HEK293T (cell line): ENCODE measurements around the gene DDHD1.
"Not testable (repeated sequence)": the region's sequence is repeated elsewhere in the genome, so short reads cannot be mapped to it uniquely, and the experiment has no call there.

Experiments
- CTCF ChIA-PET: fragments of 350-600 bp; formaldehyde crosslinking; extraction: SDS; loops from one replicate; lab custom pipeline; 2021; ENCODE audit warnings: antibody characterized with exemption, inconsistent platforms; lab: Yijun Ruan, JAX
- POLR2A ChIA-PET: fragments of 350-600 bp; formaldehyde crosslinking; extraction: SDS; loops from one replicate; lab custom pipeline; 2020; ENCODE audit warnings: antibody characterized with exemption, inconsistent platforms; lab: Yijun Ruan, JAX
- DNase-seq: peaks from one replicate; pipeline ENCODE4 v3.0.0; 2012; ENCODE audit warnings: mixed read lengths; ENCODE audit errors: extremely low spot score
- ARNT ChIP-seq: fragments of 450-650 bp; IDR thresholded peaks from 2 replicates; pipeline ENCODE4 v1.6.1; 2017; ENCODE audit warnings: mild to moderate bottlenecking
- BHLHE40 ChIP-seq: fragments of 450-650 bp; IDR thresholded peaks from 2 replicates; pipeline ENCODE4 v1.6.1; 2016; ENCODE audit warnings: mild to moderate bottlenecking, moderate library complexity, borderline replicate concordance
- CTBP1 ChIP-seq: fragments of 450-650 bp; IDR thresholded peaks from 2 replicates; pipeline ENCODE4 v1.6.1; 2016; ENCODE audit warnings: borderline replicate concordance
- ELF4 ChIP-seq: fragments of 450-650 bp; IDR thresholded peaks from 2 replicates; pipeline ENCODE4 v1.6.1; 2017; ENCODE audit warnings: antibody characterized with exemption
- FOXA1 ChIP-seq: fragments of 450-650 bp; IDR thresholded peaks from 2 replicates; pipeline ENCODE4 v1.6.1; 2016; ENCODE audit warnings: mild to moderate bottlenecking
- FOXK2 ChIP-seq: fragments of 450-650 bp; IDR thresholded peaks from 2 replicates; pipeline ENCODE4 v1.6.1; 2016; ENCODE audit warnings: mild to moderate bottlenecking
- FOXM1 ChIP-seq: fragments of 450-650 bp; IDR thresholded peaks from 2 replicates; pipeline ENCODE4 v1.6.1; 2017; ENCODE audit warnings: mild to moderate bottlenecking, borderline replicate concordance
- HDGF ChIP-seq: fragments of 450-650 bp; IDR thresholded peaks from 2 replicates; pipeline ENCODE4 v1.6.1; 2017; ENCODE audit warnings: antibody characterized with exemption, borderline replicate concordance
- L3MBTL2 ChIP-seq: fragments of 450-650 bp; conservative IDR thresholded peaks from 2 replicates; pipeline ENCODE4 v1.6.1; 2016; ENCODE audit warnings: mild to moderate bottlenecking
- LEF1 ChIP-seq: fragments of 450-650 bp; IDR thresholded peaks from 2 replicates; pipeline ENCODE4 v1.6.1; 2017; ENCODE audit warnings: mild to moderate bottlenecking, borderline replicate concordance
- NFRKB ChIP-seq: fragments of 450-650 bp; IDR thresholded peaks from 2 replicates; pipeline ENCODE4 v1.6.1; 2016; ENCODE audit warnings: mild to moderate bottlenecking, moderate library complexity
- PKNOX1 ChIP-seq: fragments of 450-650 bp; IDR thresholded peaks from 2 replicates; pipeline ENCODE4 v1.6.1; 2016
- SP1 ChIP-seq: fragments of 450-650 bp; IDR thresholded peaks from 2 replicates; pipeline ENCODE4 v1.6.1; 2017
- SUZ12 ChIP-seq: fragments of 450-650 bp; IDR thresholded peaks from 2 replicates; pipeline ENCODE4 v1.6.1; 2016; ENCODE audit warnings: mild to moderate bottlenecking
- TARDBP ChIP-seq: fragments of 450-650 bp; IDR thresholded peaks from 2 replicates; pipeline ENCODE4 v1.6.1; 2016
- ZNF384 ChIP-seq: fragments of 450-650 bp; IDR thresholded peaks from 2 replicates; pipeline ENCODE4 v1.6.1; 2016

The DDHD1 gene

GRCh38 chr14:53186532-53186931 lies 33.4 kb upstream of the DDHD1 start:
- ChIA-PET POLR2A (no interaction called here), CTCF (no interaction called here)
- no peak for DNase-seq
- TF ChIP-seq ARNT (no peak), PKNOX1 (no peak), SP1 (no peak), ZNF384 (no peak), FOXK2 (no peak), NFRKB (no peak), FOXA1 (no peak), BHLHE40 (no peak), LEF1 (no peak), FOXM1 (no peak), CTBP1 (no peak), HDGF (no peak), TARDBP (no peak), SUZ12 (no peak), L3MBTL2 (no peak), ELF4 (no peak)

- ChIA-PET CTCF (interaction anchor here (1.1 kb wide), 1 partner anchor 34 kb away, joined by 3 read pairs; no protein-coding TSS in a partner anchor), POLR2A (no interaction called here)
- DNase-seq, result no peak
- TF ChIP-seq ELF4 (no peak), NFRKB (no peak), TARDBP (no peak), FOXM1 (no peak)
These were observed 30.5 kb upstream of the DDHD1 start for GRCh38 chr14:53183611-53184010.

GRCh38 chr14:53183056-53183455 lies 29.9 kb upstream of the DDHD1 start:
- CTCF ChIA-PET, result interaction anchor here (1.1 kb wide), 1 partner anchor 35 kb away, joined by 3 read pairs; no protein-coding TSS in a partner anchor
- DNase-seq, result no peak
- POLR2A ChIA-PET, result no interaction called here
- TF ChIP-seq ELF4 (no peak), FOXM1 (no peak)

- CTCF ChIA-PET, result interaction anchor here (0.6 to 1.1 kb wide), 3 partner anchors 14 to 192 kb away, joined by 3 to 4 read pairs (median 4); no protein-coding TSS in a partner anchor
- DNase-seq, POLR2A ChIA-PET: not testable (repeated sequence)
These were observed 28.4 kb upstream of the DDHD1 start for GRCh38 chr14:53181463-53182081.

GRCh38 chr14:53180272-53181221 lies 27.4 kb upstream of the DDHD1 start:
- ChIA-PET POLR2A (no interaction called here), CTCF (interaction anchor here (0.6 to 1.1 kb wide), 3 partner anchors 13 to 191 kb away, joined by 3 to 4 read pairs (median 4); no protein-coding TSS in a partner anchor)
- DNase-seq, result peak; percentile 59
- no peak for TF ChIP-seq TARDBP
- no peak for TF ChIP-seq NFRKB

- DNase-seq, CTCF ChIA-PET, POLR2A ChIA-PET: not testable (repeated sequence)
These were observed 26.4 kb upstream of the DDHD1 start for GRCh38 chr14:53179486-53180005.

GRCh38 chr14:53175375-53175774 lies 22.3 kb upstream of the DDHD1 start:
- TF ChIP-seq FOXA1 (no peak), NFRKB (no peak), BHLHE40 (no peak), CTBP1 (no peak)
- ChIA-PET CTCF (no interaction called here), POLR2A (no interaction called here)
- DNase-seq, result no peak

- no peak for DNase-seq
- CTCF ChIA-PET, result no interaction called here
- POLR2A ChIA-PET, result no interaction called here
- TF ChIP-seq FOXK2, result no peak
- TF ChIP-seq BHLHE40, result no peak
- no peak for TF ChIP-seq PKNOX1
- no peak for TF ChIP-seq HDGF
- TF ChIP-seq FOXA1, result no peak
- TF ChIP-seq CTBP1, result no peak
- no peak for TF ChIP-seq NFRKB
- TF ChIP-seq ELF4, result no peak
- no peak for TF ChIP-seq TARDBP
- no peak for TF ChIP-seq ARNT
- TF ChIP-seq SP1, result no peak
- TF ChIP-seq ZNF384, result no peak
- no peak for TF ChIP-seq L3MBTL2
- TF ChIP-seq SUZ12, result no peak
These were observed 21.8 kb upstream of the DDHD1 start for GRCh38 chr14:53174918-53175317.
